Adrenal gland (tissue), 5 donors: Measurements from ENCODE around the gene ELF2.

Experiments used
- POLR2A ChIP-seq, 2 donors: fragments of 450-650 bp; IDR thresholded peaks; one replicate each; pipeline ENCODE4 v1.6.1; 2017; ENCODE audit warnings: antibody characterized with exemption in 2 of 2, mild to moderate bottlenecking in 2 of 2, moderate library complexity in 1 of 2
- TF ChIP-seq, protein P1 (sequence below), 6 experiments: fragments of 450-650 bp in 4 of 6; fragments of 200-600 bp in 2 of 6; sonication (generic) in 1 of 6; IDR thresholded peaks; 1 replicate in 5 of 6; 2 replicates in 1 of 6; pipeline versions ENCODE4 v1.5.1 to v1.8.0; 2016 to 2021; ENCODE audit warnings: antibody characterized with exemption in 6 of 6, mild to moderate bottlenecking in 2 of 6, moderate library complexity in 1 of 6
- donor health status: DM: no; HTN: no; CAD: no.

DNA sequence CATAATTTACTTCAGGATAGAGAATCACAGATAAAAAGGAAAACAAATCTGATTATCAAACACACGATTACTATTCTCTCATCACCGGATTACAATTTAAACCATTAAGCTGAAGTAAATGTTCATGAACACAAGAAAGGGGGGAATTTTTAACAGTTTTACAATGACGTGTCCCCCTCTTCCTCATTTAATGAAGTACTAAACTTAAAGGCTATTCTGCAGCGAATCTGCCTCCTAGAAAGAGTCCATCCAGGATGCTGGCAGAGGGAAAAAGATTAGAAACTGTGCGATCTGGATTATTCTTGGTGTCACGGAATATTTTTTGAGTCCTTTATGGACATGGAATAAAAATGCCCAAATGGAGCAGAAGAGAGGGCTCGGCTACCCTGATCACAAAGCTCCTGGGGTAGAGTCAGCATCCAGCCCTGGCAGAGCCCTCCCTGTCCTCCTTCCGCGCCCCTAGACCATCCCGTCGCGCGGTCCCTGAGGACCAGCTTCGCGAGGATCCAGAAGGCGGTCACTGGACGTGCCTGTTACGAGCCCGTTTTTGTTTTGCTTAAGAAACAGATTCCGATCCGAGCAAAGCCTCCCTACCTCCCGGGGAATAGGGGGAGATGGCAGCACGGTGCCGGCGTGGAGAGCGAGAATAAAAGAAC, 1.2 kb downstream of the ELF2 start:
- TF ChIP-seq, protein P1, sequence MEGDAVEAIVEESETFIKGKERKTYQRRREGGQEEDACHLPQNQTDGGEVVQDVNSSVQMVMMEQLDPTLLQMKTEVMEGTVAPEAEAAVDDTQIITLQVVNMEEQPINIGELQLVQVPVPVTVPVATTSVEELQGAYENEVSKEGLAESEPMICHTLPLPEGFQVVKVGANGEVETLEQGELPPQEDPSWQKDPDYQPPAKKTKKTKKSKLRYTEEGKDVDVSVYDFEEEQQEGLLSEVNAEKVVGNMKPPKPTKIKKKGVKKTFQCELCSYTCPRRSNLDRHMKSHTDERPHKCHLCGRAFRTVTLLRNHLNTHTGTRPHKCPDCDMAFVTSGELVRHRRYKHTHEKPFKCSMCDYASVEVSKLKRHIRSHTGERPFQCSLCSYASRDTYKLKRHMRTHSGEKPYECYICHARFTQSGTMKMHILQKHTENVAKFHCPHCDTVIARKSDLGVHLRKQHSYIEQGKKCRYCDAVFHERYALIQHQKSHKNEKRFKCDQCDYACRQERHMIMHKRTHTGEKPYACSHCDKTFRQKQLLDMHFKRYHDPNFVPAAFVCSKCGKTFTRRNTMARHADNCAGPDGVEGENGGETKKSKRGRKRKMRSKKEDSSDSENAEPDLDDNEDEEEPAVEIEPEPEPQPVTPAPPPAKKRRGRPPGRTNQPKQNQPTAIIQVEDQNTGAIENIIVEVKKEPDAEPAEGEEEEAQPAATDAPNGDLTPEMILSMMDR (IDR thresholded peaks at IDR 0.05), result no peak
- TF ChIP-seq POLR2A (IDR thresholded peaks at IDR 0.05), result no peak
